Raji (cell line): ENCODE data around the gene ABCA7.

Experiments
- POLR2A ChIP-seq: IDR thresholded peaks from 2 replicates; pipeline ENCODE4 v1.6.1; 2011; ENCODE audit warnings: low read depth, low read length, control low read depth; ENCODE audit not compliant: insufficient read depth

ABCA7 gene, protein sequence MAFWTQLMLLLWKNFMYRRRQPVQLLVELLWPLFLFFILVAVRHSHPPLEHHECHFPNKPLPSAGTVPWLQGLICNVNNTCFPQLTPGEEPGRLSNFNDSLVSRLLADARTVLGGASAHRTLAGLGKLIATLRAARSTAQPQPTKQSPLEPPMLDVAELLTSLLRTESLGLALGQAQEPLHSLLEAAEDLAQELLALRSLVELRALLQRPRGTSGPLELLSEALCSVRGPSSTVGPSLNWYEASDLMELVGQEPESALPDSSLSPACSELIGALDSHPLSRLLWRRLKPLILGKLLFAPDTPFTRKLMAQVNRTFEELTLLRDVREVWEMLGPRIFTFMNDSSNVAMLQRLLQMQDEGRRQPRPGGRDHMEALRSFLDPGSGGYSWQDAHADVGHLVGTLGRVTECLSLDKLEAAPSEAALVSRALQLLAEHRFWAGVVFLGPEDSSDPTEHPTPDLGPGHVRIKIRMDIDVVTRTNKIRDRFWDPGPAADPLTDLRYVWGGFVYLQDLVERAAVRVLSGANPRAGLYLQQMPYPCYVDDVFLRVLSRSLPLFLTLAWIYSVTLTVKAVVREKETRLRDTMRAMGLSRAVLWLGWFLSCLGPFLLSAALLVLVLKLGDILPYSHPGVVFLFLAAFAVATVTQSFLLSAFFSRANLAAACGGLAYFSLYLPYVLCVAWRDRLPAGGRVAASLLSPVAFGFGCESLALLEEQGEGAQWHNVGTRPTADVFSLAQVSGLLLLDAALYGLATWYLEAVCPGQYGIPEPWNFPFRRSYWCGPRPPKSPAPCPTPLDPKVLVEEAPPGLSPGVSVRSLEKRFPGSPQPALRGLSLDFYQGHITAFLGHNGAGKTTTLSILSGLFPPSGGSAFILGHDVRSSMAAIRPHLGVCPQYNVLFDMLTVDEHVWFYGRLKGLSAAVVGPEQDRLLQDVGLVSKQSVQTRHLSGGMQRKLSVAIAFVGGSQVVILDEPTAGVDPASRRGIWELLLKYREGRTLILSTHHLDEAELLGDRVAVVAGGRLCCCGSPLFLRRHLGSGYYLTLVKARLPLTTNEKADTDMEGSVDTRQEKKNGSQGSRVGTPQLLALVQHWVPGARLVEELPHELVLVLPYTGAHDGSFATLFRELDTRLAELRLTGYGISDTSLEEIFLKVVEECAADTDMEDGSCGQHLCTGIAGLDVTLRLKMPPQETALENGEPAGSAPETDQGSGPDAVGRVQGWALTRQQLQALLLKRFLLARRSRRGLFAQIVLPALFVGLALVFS (N-terminal part only)

GRCh38 chr19:1039646-1040475 is at the start of gene ABCA7:
Gene ABCA7, plus strand, starts transcription at chr19:1040107. Its CDS starts 1,255 bp downstream, at chr19:1041362.
- TF ChIP-seq POLR2A, result peak; percentile 83

- no peak for TF ChIP-seq POLR2A
Measured at GRCh38 chr19:990119-990571, 49.8 kb upstream of the ABCA7 start.

- no peak for TF ChIP-seq POLR2A
Measured at GRCh38 chr19:990746-991145, 49.2 kb upstream of the ABCA7 start.

GRCh38 chr19:991174-991931 is 48.6 kb upstream of the ABCA7 start:
- no peak for TF ChIP-seq POLR2A

DNA sequence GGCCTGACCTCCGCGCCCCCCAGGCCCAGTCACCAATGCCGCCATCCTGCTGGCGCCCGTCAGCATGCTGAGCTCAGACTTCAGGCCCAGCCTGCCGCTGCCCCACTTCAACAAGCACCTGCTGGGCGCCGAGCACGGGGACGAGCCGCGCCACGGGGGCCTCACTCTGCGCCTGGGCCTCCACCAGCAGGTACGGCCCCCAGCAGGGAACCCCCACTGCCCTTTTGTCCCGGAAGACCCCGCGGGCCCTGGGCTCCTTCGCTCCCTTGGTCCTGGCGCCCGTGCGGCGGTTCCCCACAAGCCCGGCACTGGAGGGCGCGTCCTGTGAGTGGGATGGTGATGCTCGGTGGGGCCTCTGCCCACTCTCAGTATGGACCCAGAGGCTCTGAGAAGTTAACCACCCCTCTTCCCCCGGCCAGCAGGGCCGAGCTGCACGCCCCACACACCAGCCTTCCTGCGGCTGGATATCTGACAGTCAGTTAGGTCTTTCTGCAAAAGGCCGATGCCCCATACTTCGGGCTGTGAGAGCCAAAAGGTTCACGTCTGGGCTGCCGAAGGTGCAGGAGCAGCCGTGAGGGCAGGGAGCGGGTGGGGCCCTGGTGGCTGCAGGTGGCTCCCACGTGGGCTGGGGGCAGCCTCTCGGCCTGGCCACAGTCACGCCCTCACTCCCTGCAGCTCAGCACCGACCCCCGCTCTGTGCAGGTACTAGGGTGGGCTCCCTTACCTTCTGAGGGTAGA is 47.8 kb upstream of the ABCA7 start:
- no peak for TF ChIP-seq POLR2A

DNA sequence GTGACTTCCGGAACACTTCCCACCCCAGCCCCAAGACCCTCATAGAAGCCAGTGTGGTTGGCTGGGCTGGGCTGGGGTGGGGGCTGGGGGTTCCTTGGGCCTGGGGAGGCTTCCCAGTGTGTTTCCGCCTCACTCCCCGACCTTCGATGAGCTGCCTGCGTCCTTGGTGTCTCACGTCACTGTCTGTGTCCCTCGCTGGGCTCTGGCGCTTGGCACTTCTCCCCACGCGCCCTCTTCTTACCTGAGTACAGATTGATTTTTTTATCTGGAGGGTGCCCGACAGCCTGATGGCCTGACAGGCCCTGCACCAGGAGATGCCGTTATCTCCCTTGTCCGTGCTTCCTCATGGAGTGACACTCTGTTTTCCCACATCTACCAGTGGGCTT is 47.2 kb upstream of the ABCA7 start:
- no peak for TF ChIP-seq POLR2A

GRCh38 chr19:993361-993830 is 46.5 kb upstream of the ABCA7 start:
- TF ChIP-seq POLR2A, result no peak

DNA sequence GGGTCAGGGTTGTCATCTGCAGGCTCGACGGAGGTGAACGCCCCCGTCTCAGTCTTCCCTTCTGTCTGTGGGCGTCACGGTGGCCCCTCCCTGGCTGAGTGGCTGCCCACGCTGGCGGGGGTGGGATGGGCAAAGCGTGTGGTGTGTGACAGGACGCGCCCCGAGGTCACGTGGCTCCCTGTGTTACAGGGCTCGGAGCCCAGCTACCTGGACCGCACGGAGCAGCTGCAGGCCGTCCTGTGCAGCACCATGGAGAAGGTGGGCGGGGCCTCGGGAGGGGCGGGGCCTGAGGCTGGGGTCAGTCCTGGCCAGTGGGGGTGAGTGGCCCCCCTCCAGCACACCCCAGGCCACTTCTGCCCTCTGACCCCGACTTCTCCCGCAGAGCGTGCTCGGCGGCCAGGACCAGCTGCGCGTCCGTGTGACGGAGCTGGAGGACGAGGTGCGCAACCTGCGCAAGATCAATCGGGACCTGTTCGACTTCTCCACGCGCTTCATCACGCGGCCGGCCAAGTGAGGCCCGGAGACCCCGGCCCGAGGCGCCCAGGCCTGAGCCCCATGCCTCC is 46.0 kb upstream of the ABCA7 start:
- TF ChIP-seq POLR2A, result no peak

DNA sequence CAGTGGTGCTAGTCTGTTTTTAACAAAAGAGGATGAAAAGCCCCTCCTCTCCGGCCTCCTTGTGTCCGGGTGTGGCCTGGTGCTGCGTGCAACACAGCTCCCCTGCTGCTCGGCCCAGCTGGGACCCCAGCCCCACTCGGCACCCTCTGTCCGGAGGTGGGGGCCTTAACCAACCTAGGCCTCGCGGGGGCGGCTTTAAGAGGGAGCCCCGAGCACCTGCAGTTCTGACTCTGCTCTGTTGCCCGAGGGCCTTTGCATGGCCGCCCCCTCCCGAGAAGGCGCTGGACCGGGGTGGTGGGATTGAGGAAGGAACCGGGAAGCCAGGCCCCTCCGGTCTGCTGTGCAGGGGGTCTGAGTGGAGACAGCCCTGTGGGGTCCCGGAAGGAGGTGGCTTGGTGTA is 45.4 kb upstream of the ABCA7 start:
- TF ChIP-seq POLR2A, result no peak

GRCh38 chr19:995051-995827 is 44.7 kb upstream of the ABCA7 start:
- TF ChIP-seq POLR2A, result no peak

DNA sequence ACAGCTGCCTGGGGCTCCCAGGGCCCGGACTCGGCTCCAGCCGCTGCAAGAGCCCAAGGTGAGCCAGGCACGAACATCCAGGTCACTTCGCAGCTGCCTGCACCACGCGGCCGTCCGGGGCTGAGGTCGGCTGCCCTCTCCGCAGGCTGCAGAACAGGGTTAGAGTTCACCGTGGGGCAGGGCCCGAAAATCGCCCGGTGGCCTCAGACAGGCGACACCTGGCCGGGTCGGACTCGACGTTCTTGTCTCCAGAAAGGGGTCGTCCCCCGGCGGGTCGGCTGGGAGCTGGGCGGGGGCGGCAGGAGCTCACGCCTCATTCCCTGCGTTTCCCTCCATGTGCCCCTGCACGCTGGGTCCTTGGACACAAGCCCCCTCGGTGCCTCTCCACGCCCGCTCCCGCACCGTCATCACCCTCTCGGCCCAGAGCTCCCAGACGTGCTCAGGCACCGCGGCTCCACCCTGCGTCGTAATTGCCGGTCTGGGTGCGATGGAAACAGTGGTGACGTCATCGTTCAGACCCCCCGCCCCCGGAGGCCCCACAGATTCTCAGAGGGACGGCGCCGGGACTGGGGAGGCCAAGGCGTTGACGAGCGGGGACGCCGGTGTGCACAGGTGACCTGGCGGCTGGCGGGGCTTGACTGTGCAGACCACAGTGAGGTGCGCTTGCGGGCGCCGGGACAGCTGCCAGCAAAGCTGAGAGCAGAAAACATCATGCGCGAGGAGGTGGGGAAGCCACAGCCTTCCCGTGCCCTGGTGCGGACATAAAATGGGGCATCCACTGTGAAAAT is 43.7 kb upstream of the ABCA7 start:
- TF ChIP-seq POLR2A, result no peak
